ENCODE results near the gene TNFSF11.

The TNFSF11 gene

GRCh38 chr13:42631181-42631580 lies 57.2 kb downstream of the TNFSF11 start:
- no peaks in the 10 kb centered on the region for H3K9me3 ChIP-seq (ENCODE audit: control insufficient read depth, insufficient read depth, low read length)
- WGBS (ENCODE audit: insufficient coverage, insufficient read length) = no CpG with 5 or more reads among the region's 1 CpG
- H3K36me3 ChIP-seq (ENCODE audit: control insufficient read depth, insufficient read depth, low read length) = no peaks in the 10 kb centered on the region
- no peak overlapping the region for H3K27ac ChIP-seq (ENCODE audit: low read length)
- no peaks in the 10 kb centered on the region for H3K4me1 ChIP-seq (ENCODE audit: control insufficient read depth, insufficient read depth, low read length)
- no peak for DNase-seq (ENCODE audit: low read depth, low spot score)
- H3K4me3 ChIP-seq (ENCODE audit: low read length) = no peak overlapping the region
- H3K27me3 ChIP-seq (ENCODE audit: control insufficient read depth, insufficient read depth, low read length) = no peaks in the 10 kb centered on the region

DNA sequence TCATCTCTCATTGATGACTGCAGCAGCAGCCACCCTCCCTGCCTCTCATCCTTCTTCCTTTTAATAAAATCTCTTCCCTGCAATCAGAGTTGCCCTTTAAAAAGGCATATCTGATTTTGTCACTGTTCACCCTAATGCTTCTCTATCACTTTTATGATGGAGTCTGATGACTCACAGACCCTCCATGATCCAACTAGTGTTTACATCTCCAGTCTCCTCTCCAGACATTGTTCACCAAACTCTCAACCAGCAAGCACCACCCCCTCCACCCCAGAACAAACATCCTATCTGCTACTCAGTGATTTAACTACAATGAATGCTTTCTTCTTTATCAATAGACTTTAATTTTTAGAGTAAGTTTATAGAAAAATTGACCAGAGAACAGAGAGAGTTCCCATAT lies 59.5 kb downstream of the TNFSF11 start:
- H3K36me3 ChIP-seq (ENCODE audit: control insufficient read depth, insufficient read depth, low read length) = no peaks in the 10 kb centered on the region
- H3K9me3 ChIP-seq (ENCODE audit: control insufficient read depth, insufficient read depth, low read length) = no peaks in the 10 kb centered on the region
- H3K4me3 ChIP-seq (ENCODE audit: low read length) = no peak overlapping the region
- H3K27ac ChIP-seq (ENCODE audit: low read length) = no peak overlapping the region
- DNase-seq (ENCODE audit: low read depth, low spot score) = no peak
- H3K4me1 ChIP-seq (ENCODE audit: control insufficient read depth, insufficient read depth, low read length) = no peaks in the 10 kb centered on the region
- H3K27me3 ChIP-seq (ENCODE audit: control insufficient read depth, insufficient read depth, low read length) = no peaks in the 10 kb centered on the region

DNA sequence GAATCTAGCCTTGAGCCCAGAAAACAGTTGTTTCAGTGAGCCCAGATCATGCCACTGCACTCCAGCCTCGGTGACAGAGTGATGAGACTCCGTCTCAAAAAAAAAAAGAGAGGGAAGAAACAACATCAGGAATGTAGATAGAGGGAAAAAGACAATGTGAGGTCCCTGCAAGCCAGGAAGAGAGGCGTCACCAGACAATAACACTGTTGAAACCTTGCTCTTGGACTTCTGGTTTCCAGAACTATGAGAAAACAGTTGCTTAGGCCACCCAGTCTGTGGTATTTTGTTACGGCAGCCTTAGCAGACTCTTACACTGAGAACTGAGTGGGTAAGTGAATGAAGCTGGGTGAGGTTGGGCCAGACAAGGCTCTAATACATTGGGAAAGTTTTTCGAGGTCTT lies 64.1 kb downstream of the TNFSF11 start:
- WGBS (ENCODE audit: insufficient coverage, insufficient read length) = no CpG with 5 or more reads among the region's 5 CpGs
- no peak for DNase-seq (ENCODE audit: low read depth, low spot score)
- H3K27ac ChIP-seq (ENCODE audit: low read length) = no peak overlapping the region
- no peak overlapping the region for H3K4me3 ChIP-seq (ENCODE audit: low read length)
- no peaks in the 10 kb centered on the region for H3K4me1 ChIP-seq (ENCODE audit: control insufficient read depth, insufficient read depth, low read length)
- no peaks in the 10 kb centered on the region for H3K36me3 ChIP-seq (ENCODE audit: control insufficient read depth, insufficient read depth, low read length)
- no peaks in the 10 kb centered on the region for H3K9me3 ChIP-seq (ENCODE audit: control insufficient read depth, insufficient read depth, low read length)
- no peaks in the 10 kb centered on the region for H3K27me3 ChIP-seq (ENCODE audit: control insufficient read depth, insufficient read depth, low read length)

DNA sequence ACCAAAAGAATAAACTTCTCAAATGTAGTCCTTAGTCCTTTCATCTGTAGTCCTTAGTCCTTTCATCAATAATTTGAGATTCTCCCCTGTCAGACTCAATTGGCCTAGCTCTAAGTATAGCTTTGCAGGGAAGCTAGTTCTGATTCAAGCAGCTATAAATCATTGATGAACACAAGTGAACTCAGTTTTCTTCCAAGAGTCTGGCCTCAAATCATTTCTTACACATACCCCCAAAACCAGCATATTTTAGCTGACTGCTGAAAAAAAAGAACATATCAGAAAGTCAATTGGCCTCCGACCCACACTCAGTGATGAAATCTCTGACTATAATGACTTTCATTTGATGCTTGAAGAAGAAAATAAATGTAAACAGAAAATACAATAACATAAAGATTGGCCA lies 64.9 kb downstream of the TNFSF11 start:
- Histone ChIP-seq H3K36me3 (ENCODE audit: control insufficient read depth, insufficient read depth, low read length) (no peaks in the 10 kb centered on the region), H3K27me3 (ENCODE audit: control insufficient read depth, insufficient read depth, low read length) (no peaks in the 10 kb centered on the region), H3K4me3 (ENCODE audit: low read length) (no peak overlapping the region), H3K9me3 (ENCODE audit: control insufficient read depth, insufficient read depth, low read length) (no peaks in the 10 kb centered on the region), H3K27ac (ENCODE audit: low read length) (no peak overlapping the region), H3K4me1 (ENCODE audit: control insufficient read depth, insufficient read depth, low read length) (no peaks in the 10 kb centered on the region)
- DNase-seq (ENCODE audit: low read depth, low spot score) = no peak
- WGBS (ENCODE audit: insufficient coverage, insufficient read length) = no CpG with 5 or more reads among the region's 1 CpG

GRCh38 chr13:42643076-42643475 lies 69.1 kb downstream of the TNFSF11 start:
- H3K4me3 ChIP-seq (ENCODE audit: low read length) = no peak overlapping the region
- no peak overlapping the region for H3K27ac ChIP-seq (ENCODE audit: low read length)
- WGBS (ENCODE audit: insufficient coverage, insufficient read length) = no CpG with 5 or more reads among the region's 14 CpGs
- DNase-seq (ENCODE audit: low read depth, low spot score) = no peak
- no peaks in the 10 kb centered on the region for H3K9me3 ChIP-seq (ENCODE audit: control insufficient read depth, insufficient read depth, low read length)
- no peaks in the 10 kb centered on the region for H3K4me1 ChIP-seq (ENCODE audit: control insufficient read depth, insufficient read depth, low read length)
- H3K27me3 ChIP-seq (ENCODE audit: control insufficient read depth, insufficient read depth, low read length) = no peaks in the 10 kb centered on the region
- H3K36me3 ChIP-seq (ENCODE audit: control insufficient read depth, insufficient read depth, low read length) = no peaks in the 10 kb centered on the region

DNA sequence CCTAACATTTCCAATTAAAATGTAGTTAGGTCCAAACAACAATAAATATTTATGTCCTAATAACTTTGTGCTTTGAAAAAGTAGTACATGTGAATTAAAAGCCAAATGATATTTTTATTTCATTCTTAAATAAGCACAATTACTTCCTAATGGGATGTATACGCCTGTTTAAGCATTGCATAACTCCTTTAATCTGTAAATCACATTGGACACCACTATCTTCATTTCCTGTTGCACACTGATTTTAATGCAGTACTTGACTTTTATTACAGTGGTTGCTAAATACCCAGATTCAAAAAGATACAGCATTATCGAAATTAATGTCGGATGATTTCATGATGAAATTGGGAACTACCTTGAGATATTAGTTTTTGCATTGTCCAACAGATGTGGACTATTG lies 70.9 kb downstream of the TNFSF11 start:
- no peaks in the 10 kb centered on the region for H3K4me1 ChIP-seq (ENCODE audit: control insufficient read depth, insufficient read depth, low read length)
- no peaks in the 10 kb centered on the region for H3K9me3 ChIP-seq (ENCODE audit: control insufficient read depth, insufficient read depth, low read length)
- no peak overlapping the region for H3K4me3 ChIP-seq (ENCODE audit: low read length)
- no peak for DNase-seq (ENCODE audit: low read depth, low spot score)
- WGBS (ENCODE audit: insufficient coverage, insufficient read length) = no CpG with 5 or more reads among the region's 3 CpGs
- no peaks in the 10 kb centered on the region for H3K27me3 ChIP-seq (ENCODE audit: control insufficient read depth, insufficient read depth, low read length)
- H3K27ac ChIP-seq (ENCODE audit: low read length) = no peak overlapping the region
- H3K36me3 ChIP-seq (ENCODE audit: control insufficient read depth, insufficient read depth, low read length) = no peaks in the 10 kb centered on the region

GRCh38 chr13:42645717-42646116 lies 71.8 kb downstream of the TNFSF11 start:
- no CpG with 5 or more reads among the region's 1 CpG for WGBS (ENCODE audit: insufficient coverage, insufficient read length)
- no peak overlapping the region for H3K4me3 ChIP-seq (ENCODE audit: low read length)
- no peak overlapping the region for H3K27ac ChIP-seq (ENCODE audit: low read length)
- H3K9me3 ChIP-seq (ENCODE audit: control insufficient read depth, insufficient read depth, low read length) = no peaks in the 10 kb centered on the region
- H3K27me3 ChIP-seq (ENCODE audit: control insufficient read depth, insufficient read depth, low read length) = no peaks in the 10 kb centered on the region
- H3K4me1 ChIP-seq (ENCODE audit: control insufficient read depth, insufficient read depth, low read length) = no peaks in the 10 kb centered on the region
- no peaks in the 10 kb centered on the region for H3K36me3 ChIP-seq (ENCODE audit: control insufficient read depth, insufficient read depth, low read length)
- DNase-seq (ENCODE audit: low read depth, low spot score) = no peak

DNA sequence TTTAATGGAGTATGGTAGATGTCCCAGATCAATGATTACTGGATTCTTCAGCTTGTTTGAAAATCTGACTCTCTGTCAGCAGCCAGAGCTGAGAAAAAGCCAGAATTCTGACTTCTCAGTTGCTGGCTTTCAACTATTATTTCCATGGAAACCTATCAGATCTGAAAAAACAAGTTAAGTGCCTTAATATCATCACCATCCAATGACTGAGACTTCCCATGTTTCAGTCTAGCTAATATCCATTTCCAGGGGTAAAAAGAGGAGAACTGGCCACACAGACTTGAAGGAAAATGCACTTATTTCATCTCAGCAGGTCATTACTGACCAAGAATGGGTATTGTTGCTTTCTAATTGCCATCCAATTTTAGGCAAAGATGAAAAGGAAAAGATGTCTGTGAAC lies 75.2 kb downstream of the TNFSF11 start:
- H3K4me1 ChIP-seq (ENCODE audit: control insufficient read depth, insufficient read depth, low read length) = no peaks in the 10 kb centered on the region
- H3K9me3 ChIP-seq (ENCODE audit: control insufficient read depth, insufficient read depth, low read length) = no peaks in the 10 kb centered on the region
- no peak overlapping the region for H3K27ac ChIP-seq (ENCODE audit: low read length)
- DNase-seq (ENCODE audit: low read depth, low spot score) = no peak
- no peaks in the 10 kb centered on the region for H3K27me3 ChIP-seq (ENCODE audit: control insufficient read depth, insufficient read depth, low read length)
- no peak overlapping the region for H3K4me3 ChIP-seq (ENCODE audit: low read length)
- H3K36me3 ChIP-seq (ENCODE audit: control insufficient read depth, insufficient read depth, low read length) = no peaks in the 10 kb centered on the region

- no CpG with 5 or more reads among the region's 1 CpG for WGBS (ENCODE audit: insufficient coverage, insufficient read length)
- Histone ChIP-seq H3K9me3 (ENCODE audit: control insufficient read depth, insufficient read depth, low read length) (no peaks in the 10 kb centered on the region), H3K27ac (ENCODE audit: low read length) (no peak overlapping the region), H3K27me3 (ENCODE audit: control insufficient read depth, insufficient read depth, low read length) (no peaks in the 10 kb centered on the region), H3K4me1 (ENCODE audit: control insufficient read depth, insufficient read depth, low read length) (no peaks in the 10 kb centered on the region), H3K4me3 (ENCODE audit: low read length) (no peak overlapping the region), H3K36me3 (ENCODE audit: control insufficient read depth, insufficient read depth, low read length) (no peaks in the 10 kb centered on the region)
- DNase-seq (ENCODE audit: low read depth, low spot score) = no peak
Observed at GRCh38 chr13:42649831-42650230, 75.9 kb downstream of the TNFSF11 start.

DNA sequence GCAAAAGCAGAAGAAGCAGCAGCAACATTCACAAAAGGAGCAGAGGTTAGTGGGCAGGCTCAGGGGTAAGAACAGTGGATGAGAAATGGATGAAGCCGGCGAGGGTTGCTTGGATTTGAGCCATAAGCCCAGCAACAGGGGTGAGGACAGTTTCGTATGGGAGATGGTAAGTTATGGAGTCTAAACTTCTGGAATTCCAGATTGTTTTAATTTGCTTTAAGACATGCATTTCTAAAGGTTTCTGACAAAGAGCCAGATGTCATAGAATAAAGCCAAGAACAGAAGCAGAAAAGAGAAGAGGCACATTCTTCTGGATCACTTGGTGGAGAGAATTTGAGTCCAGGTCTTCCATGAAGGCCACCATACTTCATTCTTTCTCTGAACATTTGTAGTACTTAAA lies 76.6 kb downstream of the TNFSF11 start:
- Histone ChIP-seq H3K27ac (ENCODE audit: low read length) (no peak overlapping the region), H3K9me3 (ENCODE audit: control insufficient read depth, insufficient read depth, low read length) (no peaks in the 10 kb centered on the region), H3K4me3 (ENCODE audit: low read length) (no peak overlapping the region), H3K4me1 (ENCODE audit: control insufficient read depth, insufficient read depth, low read length) (no peaks in the 10 kb centered on the region), H3K36me3 (ENCODE audit: control insufficient read depth, insufficient read depth, low read length) (no peaks in the 10 kb centered on the region), H3K27me3 (ENCODE audit: control insufficient read depth, insufficient read depth, low read length) (no peaks in the 10 kb centered on the region)
- no peak for DNase-seq (ENCODE audit: low read depth, low spot score)
- WGBS (ENCODE audit: insufficient coverage, insufficient read length) = no CpG with 5 or more reads among the region's 3 CpGs

DNA sequence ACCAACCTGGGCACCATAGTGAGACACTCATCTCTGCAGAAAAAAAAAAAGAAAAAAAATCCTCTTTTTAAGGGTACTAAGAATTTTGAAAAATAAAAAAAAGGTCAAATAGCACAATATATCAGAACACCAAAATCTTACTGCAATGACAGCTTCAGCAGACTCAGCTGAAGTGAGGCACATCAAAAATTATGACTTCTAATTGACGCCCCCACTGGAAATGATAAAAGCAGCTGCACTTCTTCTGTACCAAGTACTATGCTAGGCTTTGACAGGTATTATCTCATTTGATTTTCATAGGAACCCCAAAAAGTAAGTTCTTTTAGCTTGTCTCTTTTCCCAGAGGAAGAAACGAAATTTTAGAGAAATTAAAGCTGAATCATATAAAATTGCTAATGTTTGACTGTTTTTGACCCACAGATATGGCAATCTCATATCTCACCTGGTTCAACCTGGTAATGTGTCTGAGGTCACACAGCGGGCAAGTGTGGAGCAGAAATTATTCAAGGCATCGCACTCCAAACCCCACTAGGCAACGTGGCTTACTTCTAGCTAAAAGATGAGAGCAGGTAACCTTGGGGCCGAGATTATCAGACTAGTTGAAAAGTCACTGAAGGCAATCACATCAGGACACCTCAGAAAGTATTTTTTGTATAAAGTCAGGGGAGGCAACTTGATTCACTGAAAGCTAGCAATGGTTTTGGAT lies 78.1 kb downstream of the TNFSF11 start:
- no CpG with 5 or more reads among the region's 6 CpGs for WGBS (ENCODE audit: insufficient coverage, insufficient read length)
- no peak for DNase-seq (ENCODE audit: low read depth, low spot score)

More for the DNA sequence above, 78.1 kb downstream of the TNFSF11 start:
- H3K27me3 ChIP-seq (ENCODE audit: control insufficient read depth, insufficient read depth, low read length) = no peaks in the 10 kb centered on the region
- H3K9me3 ChIP-seq (ENCODE audit: control insufficient read depth, insufficient read depth, low read length) = no peaks in the 10 kb centered on the region
- no peaks in the 10 kb centered on the region for H3K36me3 ChIP-seq (ENCODE audit: control insufficient read depth, insufficient read depth, low read length)
- H3K4me3 ChIP-seq (ENCODE audit: low read length) = no peak overlapping the region
- peaks cover 1% of the 10 kb centered on the region; the same call in 1 of the 2 replicates for H3K4me1 ChIP-seq (ENCODE audit: control insufficient read depth, insufficient read depth, low read length)
- H3K27ac ChIP-seq (ENCODE audit: low read length) = no peak overlapping the region

All from iPS DF 6.9 (cell line).